ENCODE results near the gene TRIM54.

GRCh38 chr2:27354597-27354927, 72.3 kb downstream of the TRIM54 start:
- no peak for TF ChIP-seq CTCF (IDR thresholded peaks at IDR 0.05)
- no peak for TF ChIP-seq POLR2A (IDR thresholded peaks at IDR 0.05)
- no peak for TF ChIP-seq EP300 (IDR thresholded peaks at IDR 0.05)

Data from tibial nerve (tissue), 4 donors.